ENCODE data around the gene HDAC4.
"Not testable (repeated sequence)": the region's sequence is repeated elsewhere in the genome, so short reads cannot be mapped to it uniquely, and the experiment has no call there.

The HDAC4 gene

DNA sequence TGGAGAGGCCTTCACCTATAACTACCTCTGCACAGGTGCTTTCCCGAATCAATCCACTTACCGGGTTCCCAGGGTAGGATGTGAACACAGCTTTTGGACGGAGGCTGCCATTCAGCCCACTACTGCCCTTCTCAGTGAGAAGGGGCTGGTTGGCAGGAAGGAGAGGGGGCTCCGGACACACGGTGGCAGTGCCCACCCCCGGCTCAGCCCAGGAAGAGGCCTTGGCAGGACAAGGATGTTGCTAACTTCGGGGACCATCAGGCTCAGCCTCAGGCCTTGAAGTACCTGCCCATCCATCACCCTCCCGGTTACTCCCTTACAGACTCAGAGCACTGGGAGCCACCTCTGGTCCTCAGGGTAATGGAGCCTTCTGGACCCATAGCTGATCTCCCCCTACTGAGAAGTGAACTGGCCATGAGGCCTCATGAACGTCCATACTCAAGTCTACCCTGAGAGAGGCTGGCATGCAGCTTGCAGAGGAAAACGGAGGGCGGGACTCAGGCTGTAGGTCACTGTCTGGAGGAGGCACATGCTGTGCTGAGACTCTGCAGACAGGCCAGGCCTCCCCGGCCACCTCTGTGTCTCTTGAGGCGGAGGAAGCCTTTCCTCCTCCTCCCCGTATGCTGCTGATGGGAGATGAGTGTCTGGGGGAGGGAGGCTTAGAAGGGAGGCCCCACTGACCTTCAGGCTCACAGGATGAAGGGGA, 361.9 kb downstream of the HDAC4 start:
- Histone ChIP-seq H3K4me1 (ENCODE audit: insufficient read depth, low read length, poor library complexity, severe bottlenecking) (no peaks in the 10 kb centered on the region), H3K4me2 (ENCODE audit: low read depth, low read length, poor library complexity, severe bottlenecking) (no peak overlapping the region), H3K27me3 (ENCODE audit: insufficient read depth, low read length, poor library complexity, severe bottlenecking) (no peaks in the 10 kb centered on the region), H3K9me3 (ENCODE audit: insufficient read depth, low read depth, low read length) (no peaks in the 10 kb centered on the region), H3F3A (ENCODE audit: low read depth) (no peaks in the 10 kb centered on the region), H2AFZ (ENCODE audit: low read length) (no peak overlapping the region), H3K9me2 (replicated peaks; ENCODE audit: low read depth, low read length) (no peaks in the 10 kb centered on the region), H3K4me3 (ENCODE audit: low read length, poor library complexity, severe bottlenecking) (no peak overlapping the region), H3K79me2 (ENCODE audit: insufficient read depth, low read length) (no peaks in the 10 kb centered on the region), H3K9ac (ENCODE audit: low read depth, low read length, poor library complexity, severe bottlenecking) (no peak overlapping the region), H3K36me3 (ENCODE audit: insufficient read depth, low read length) (no peaks in the 10 kb centered on the region), H4K20me1 (ENCODE audit: insufficient read depth, low read length, poor library complexity, severe bottlenecking) (no peaks in the 10 kb centered on the region)
- TF ChIP-seq, protein P1, sequence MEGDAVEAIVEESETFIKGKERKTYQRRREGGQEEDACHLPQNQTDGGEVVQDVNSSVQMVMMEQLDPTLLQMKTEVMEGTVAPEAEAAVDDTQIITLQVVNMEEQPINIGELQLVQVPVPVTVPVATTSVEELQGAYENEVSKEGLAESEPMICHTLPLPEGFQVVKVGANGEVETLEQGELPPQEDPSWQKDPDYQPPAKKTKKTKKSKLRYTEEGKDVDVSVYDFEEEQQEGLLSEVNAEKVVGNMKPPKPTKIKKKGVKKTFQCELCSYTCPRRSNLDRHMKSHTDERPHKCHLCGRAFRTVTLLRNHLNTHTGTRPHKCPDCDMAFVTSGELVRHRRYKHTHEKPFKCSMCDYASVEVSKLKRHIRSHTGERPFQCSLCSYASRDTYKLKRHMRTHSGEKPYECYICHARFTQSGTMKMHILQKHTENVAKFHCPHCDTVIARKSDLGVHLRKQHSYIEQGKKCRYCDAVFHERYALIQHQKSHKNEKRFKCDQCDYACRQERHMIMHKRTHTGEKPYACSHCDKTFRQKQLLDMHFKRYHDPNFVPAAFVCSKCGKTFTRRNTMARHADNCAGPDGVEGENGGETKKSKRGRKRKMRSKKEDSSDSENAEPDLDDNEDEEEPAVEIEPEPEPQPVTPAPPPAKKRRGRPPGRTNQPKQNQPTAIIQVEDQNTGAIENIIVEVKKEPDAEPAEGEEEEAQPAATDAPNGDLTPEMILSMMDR (conservative IDR thresholded peaks at IDR 0.05; ENCODE audit: low read length), result no peak
- TF ChIP-seq EZH2phosphoT487 (IDR thresholded peaks at IDR 0.05; ENCODE audit: borderline replicate concordance), result no peak

DNA sequence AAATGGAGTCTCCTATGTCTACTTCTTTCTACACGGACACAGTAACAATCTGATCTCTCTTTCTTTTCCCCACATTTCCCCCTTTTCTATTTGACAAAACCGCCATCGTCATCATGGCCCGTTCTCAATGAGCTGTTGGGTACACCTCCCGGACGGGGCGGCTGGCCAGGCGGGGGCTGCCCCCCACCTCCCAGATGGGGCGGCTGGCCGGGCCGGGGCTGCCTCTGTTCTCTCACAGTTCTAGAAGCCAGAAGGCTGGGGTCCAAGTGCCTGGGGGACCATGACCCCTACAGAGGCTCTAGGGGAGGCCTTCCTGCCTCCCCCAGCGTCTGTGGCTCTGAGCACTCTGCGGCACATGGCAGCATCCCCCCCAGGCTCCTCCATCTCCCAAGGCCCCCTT, 362.5 kb downstream of the HDAC4 start:
- not testable (repeated sequence) for H3K36me3 ChIP-seq (ENCODE audit: insufficient read depth, low read length); H4K20me1 ChIP-seq (ENCODE audit: insufficient read depth, low read length, poor library complexity, severe bottlenecking); H3F3A ChIP-seq (ENCODE audit: low read depth); H3K9me2 ChIP-seq (replicated peaks; ENCODE audit: low read depth, low read length); H3K27me3 ChIP-seq (ENCODE audit: insufficient read depth, low read length, poor library complexity, severe bottlenecking); H3K4me3 ChIP-seq (ENCODE audit: low read length, poor library complexity, severe bottlenecking); H2AFZ ChIP-seq (ENCODE audit: low read length); H3K9me3 ChIP-seq (ENCODE audit: insufficient read depth, low read depth, low read length); H3K4me1 ChIP-seq (ENCODE audit: insufficient read depth, low read length, poor library complexity, severe bottlenecking); H3K79me2 ChIP-seq (ENCODE audit: insufficient read depth, low read length); H3K9ac ChIP-seq (ENCODE audit: low read depth, low read length, poor library complexity, severe bottlenecking); H3K4me2 ChIP-seq (ENCODE audit: low read depth, low read length, poor library complexity, severe bottlenecking)

DNA sequence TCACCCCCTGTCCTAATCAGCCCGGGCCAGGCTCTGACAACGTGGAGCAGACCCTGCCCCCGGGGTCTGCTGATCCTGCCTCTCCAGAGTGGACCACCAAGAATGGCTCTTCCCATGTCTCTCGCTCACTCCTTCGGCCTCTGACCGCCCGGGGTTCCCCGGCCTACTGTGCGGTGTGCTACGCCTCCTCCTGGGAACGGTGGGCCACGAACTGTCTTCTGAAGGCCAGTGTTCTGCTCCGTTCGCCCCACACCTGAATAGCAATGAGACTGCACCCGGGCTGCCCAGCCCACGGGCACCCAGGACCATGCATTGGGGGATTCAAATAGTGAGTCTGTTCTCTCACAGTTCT, 363.3 kb downstream of the HDAC4 start:
- no peak overlapping the region for H3K9ac ChIP-seq (ENCODE audit: low read depth, low read length, poor library complexity, severe bottlenecking)
- H3F3A ChIP-seq (ENCODE audit: low read depth), result no peaks in the 10 kb centered on the region
- H3K9me3 ChIP-seq (ENCODE audit: insufficient read depth, low read depth, low read length), result no peaks in the 10 kb centered on the region
- H3K9me2 ChIP-seq (replicated peaks; ENCODE audit: low read depth, low read length), result no peaks in the 10 kb centered on the region
- no peaks in the 10 kb centered on the region for H3K79me2 ChIP-seq (ENCODE audit: insufficient read depth, low read length)
- H3K4me2 ChIP-seq (ENCODE audit: low read depth, low read length, poor library complexity, severe bottlenecking), result no peak overlapping the region
- no peaks in the 10 kb centered on the region for H3K36me3 ChIP-seq (ENCODE audit: insufficient read depth, low read length)
- H2AFZ ChIP-seq (ENCODE audit: low read length), result no peak overlapping the region
- no peaks in the 10 kb centered on the region for H3K4me1 ChIP-seq (ENCODE audit: insufficient read depth, low read length, poor library complexity, severe bottlenecking)
- no peak overlapping the region for H3K4me3 ChIP-seq (ENCODE audit: low read length, poor library complexity, severe bottlenecking)
- H4K20me1 ChIP-seq (ENCODE audit: insufficient read depth, low read length, poor library complexity, severe bottlenecking), result no peaks in the 10 kb centered on the region
- no peaks in the 10 kb centered on the region for H3K27me3 ChIP-seq (ENCODE audit: insufficient read depth, low read length, poor library complexity, severe bottlenecking)
- TF ChIP-seq, protein P1 (conservative IDR thresholded peaks at IDR 0.05; ENCODE audit: low read length), result no peak

DNA sequence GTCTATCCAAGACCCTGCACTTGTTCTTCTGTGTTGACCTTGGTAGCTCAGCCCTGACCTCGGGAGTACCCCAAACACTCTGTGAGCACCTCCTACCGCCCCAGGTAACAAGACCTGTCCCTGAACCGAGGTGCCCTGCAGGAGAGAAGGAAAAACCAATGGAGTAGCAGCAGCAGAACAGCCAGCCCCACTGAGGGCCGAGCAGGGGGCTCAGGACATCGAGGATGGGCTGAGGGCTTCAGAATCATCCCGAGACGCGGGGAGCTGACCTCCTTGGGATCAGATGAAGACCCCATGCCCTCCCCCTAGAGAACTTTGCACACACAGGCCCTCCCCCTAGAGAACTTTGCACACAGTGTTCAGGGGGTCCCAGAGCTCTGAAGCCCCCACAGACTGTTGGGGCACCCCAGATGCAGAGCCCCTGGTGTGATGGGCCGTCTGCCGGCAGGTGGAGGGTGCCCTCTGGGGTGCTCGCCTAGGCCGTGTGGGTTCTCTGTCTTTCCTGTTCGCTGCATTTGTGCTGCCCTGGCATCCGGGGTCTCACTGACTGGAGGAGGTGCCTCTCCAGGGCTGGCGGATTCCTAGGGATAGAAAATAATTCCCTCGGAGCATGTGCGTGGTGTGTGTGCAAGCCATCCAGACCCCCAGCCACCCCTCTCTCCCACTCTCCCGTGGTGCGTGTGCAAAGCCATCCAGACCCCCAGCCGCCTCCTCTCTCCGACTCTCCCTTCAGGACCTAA, 363.8 kb downstream of the HDAC4 start:
- Histone ChIP-seq H3F3A (ENCODE audit: low read depth) (no peaks in the 10 kb centered on the region), H3K9me2 (replicated peaks; ENCODE audit: low read depth, low read length) (no peaks in the 10 kb centered on the region), H3K4me2 (ENCODE audit: low read depth, low read length, poor library complexity, severe bottlenecking) (no peak overlapping the region), H3K4me1 (ENCODE audit: insufficient read depth, low read length, poor library complexity, severe bottlenecking) (no peaks in the 10 kb centered on the region), H3K9ac (ENCODE audit: low read depth, low read length, poor library complexity, severe bottlenecking) (no peak overlapping the region), H3K36me3 (ENCODE audit: insufficient read depth, low read length) (no peaks in the 10 kb centered on the region), H3K79me2 (ENCODE audit: insufficient read depth, low read length) (no peaks in the 10 kb centered on the region), H3K9me3 (ENCODE audit: insufficient read depth, low read depth, low read length) (no peaks in the 10 kb centered on the region), H3K4me3 (ENCODE audit: low read length, poor library complexity, severe bottlenecking) (no peak overlapping the region), H2AFZ (ENCODE audit: low read length) (no peak overlapping the region), H4K20me1 (ENCODE audit: insufficient read depth, low read length, poor library complexity, severe bottlenecking) (no peaks in the 10 kb centered on the region), H3K27me3 (ENCODE audit: insufficient read depth, low read length, poor library complexity, severe bottlenecking) (no peaks in the 10 kb centered on the region)
- TF ChIP-seq, protein P1 (conservative IDR thresholded peaks at IDR 0.05; ENCODE audit: low read length), result no peak
- no peak for TF ChIP-seq EZH2phosphoT487 (IDR thresholded peaks at IDR 0.05; ENCODE audit: borderline replicate concordance)

Data from Loucy (cell line).